ENCODE results near the gene ZNF101. TPM values are rescaled to one million over a fixed set of nuclear protein-coding genes. Genes with fewer than 3 reads are reported as not detected.

The ZNF101 gene
- total RNA-seq, 2 donors from 2014 or later, result 53.2 to 62.9 TPM

DNA sequence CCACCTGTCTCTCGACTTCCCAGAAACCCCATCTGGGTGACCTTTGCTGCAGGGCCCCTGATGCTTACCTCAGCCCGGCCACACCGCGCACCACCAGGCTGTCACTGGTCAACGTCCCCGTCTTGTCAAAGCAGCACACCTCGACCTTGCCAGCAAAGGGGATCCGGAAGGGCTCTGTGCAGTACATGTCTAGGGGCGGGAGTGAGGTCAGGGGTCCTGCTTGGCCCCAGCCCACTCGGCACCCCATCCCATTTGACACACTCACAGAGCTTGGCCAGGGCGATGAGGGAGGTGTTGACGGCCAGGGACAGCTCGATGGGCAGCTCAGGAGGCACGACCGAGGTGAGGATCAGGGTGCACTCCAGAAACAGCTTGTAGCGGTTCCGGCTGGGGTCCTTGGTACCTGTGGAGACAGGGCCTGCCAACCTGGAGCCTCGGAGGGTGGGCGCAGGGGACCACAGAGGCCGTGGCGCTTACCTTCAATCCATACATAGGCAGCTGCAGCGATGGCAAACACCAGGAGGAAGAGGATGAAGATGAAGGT is 13.5 kb upstream of the ZNF101 start:
- no peaks in the 10 kb centered on the region for H3K4me1 Mint-ChIP-seq

DNA sequence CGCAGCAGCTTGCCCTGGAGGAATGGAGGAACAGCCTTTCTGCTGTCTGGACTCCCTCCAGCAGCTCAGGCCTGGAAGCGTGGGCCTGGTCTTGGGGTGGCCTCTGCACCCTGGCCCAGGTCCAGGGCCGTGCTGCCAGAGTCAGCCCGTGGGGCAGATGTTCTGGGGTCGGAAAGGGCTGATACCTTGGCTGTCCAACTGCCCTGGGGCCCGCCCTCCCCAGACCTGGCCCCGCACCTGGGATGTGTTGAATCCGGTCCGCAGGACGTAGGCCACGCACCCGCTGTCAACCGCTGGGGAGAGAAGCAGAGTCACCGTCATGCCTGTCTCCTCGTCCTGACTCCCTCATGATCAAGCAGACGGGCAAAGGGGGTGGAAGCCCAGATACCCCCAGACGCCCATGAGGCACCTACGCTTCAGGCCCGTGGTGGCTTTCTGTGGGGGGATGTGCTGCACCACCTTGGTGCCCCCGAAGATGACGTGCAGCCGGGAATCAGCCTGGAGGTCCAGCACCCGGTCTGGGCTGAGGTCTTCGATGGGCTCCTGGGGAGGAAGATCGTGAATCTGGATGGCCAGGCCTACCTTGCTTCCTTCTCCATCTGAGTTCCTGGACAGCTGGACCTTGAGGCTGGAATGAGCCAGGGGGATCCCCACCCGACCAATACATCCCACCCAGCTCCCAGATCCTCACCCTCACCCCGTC is 12.8 kb upstream of the ZNF101 start:
- H3K36me3 ChIP-seq (ENCODE audit: control insufficient read depth, insufficient read depth, low read length), result peaks cover 83% of the 10 kb centered on the region
- H3K4me1 Mint-ChIP-seq, result no peaks in the 10 kb centered on the region
- H3K27me3 Mint-ChIP-seq (ENCODE audit: insufficient read depth), result no peaks in the 10 kb centered on the region
- WGBS, 2 experiments (ENCODE audit: insufficient coverage in 1 of 2, insufficient read length in 1 of 2), result 96 to 98% methylated on average over 22 to 27 of the region's 27 CpGs
- H3K27ac ChIP-seq (ENCODE audit: low read depth, low read length), result no peak overlapping the region
- H3K27ac Mint-ChIP-seq, result no peak overlapping the region
- no peak overlapping the region for H3K4me3 ChIP-seq (ENCODE audit: low read length)
- H3K9ac ChIP-seq (ENCODE audit: extremely low read depth, low read length, poor library complexity, severe bottlenecking), result no peak overlapping the region
- peaks cover 66% of the 10 kb centered on the region for H3K36me3 Mint-ChIP-seq (ENCODE audit: low read depth)
- TF ChIP-seq, protein P1, sequence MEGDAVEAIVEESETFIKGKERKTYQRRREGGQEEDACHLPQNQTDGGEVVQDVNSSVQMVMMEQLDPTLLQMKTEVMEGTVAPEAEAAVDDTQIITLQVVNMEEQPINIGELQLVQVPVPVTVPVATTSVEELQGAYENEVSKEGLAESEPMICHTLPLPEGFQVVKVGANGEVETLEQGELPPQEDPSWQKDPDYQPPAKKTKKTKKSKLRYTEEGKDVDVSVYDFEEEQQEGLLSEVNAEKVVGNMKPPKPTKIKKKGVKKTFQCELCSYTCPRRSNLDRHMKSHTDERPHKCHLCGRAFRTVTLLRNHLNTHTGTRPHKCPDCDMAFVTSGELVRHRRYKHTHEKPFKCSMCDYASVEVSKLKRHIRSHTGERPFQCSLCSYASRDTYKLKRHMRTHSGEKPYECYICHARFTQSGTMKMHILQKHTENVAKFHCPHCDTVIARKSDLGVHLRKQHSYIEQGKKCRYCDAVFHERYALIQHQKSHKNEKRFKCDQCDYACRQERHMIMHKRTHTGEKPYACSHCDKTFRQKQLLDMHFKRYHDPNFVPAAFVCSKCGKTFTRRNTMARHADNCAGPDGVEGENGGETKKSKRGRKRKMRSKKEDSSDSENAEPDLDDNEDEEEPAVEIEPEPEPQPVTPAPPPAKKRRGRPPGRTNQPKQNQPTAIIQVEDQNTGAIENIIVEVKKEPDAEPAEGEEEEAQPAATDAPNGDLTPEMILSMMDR (conservative IDR thresholded peaks at IDR 0.05), result no peak
- H3K27me3 ChIP-seq (ENCODE audit: control insufficient read depth, insufficient read depth, low read length, poor library complexity, severe bottlenecking), result no peaks in the 10 kb centered on the region
- no peaks in the 10 kb centered on the region for H3K9me3 ChIP-seq (ENCODE audit: control insufficient read depth, low read length)
- no peak overlapping the region for H3K4me3 Mint-ChIP-seq
- H3K9me3 Mint-ChIP-seq, result no peaks in the 10 kb centered on the region
- no peaks in the 10 kb centered on the region for H3K4me1 ChIP-seq (ENCODE audit: control insufficient read depth, insufficient read depth, low read length)
- no peak for DNase-seq

More for the DNA sequence above, 13.5 kb upstream of the ZNF101 start:
- Histone ChIP-seq H3K27ac (ENCODE audit: low read depth, low read length) (no peak overlapping the region), H3K36me3 (ENCODE audit: control insufficient read depth, insufficient read depth, low read length) (peaks cover 83% of the 10 kb centered on the region), H3K9ac (ENCODE audit: extremely low read depth, low read length, poor library complexity, severe bottlenecking) (no peak overlapping the region), H3K4me3 (ENCODE audit: low read length) (no peak overlapping the region), H3K27me3 (ENCODE audit: control insufficient read depth, insufficient read depth, low read length, poor library complexity, severe bottlenecking) (no peaks in the 10 kb centered on the region), H3K9me3 (ENCODE audit: control insufficient read depth, low read length) (no peaks in the 10 kb centered on the region), H3K4me1 (ENCODE audit: control insufficient read depth, insufficient read depth, low read length) (no peaks in the 10 kb centered on the region)
- Mint-ChIP-seq H3K9me3 (no peaks in the 10 kb centered on the region), H3K27me3 (ENCODE audit: insufficient read depth) (no peaks in the 10 kb centered on the region), H3K4me3 (no peak overlapping the region), H3K27ac (no peak overlapping the region), H3K36me3 (ENCODE audit: low read depth) (peaks cover 72% of the 10 kb centered on the region)
- TF ChIP-seq, protein P1 (conservative IDR thresholded peaks at IDR 0.05), result no peak
- no peak for DNase-seq
- WGBS, 2 experiments (ENCODE audit: insufficient coverage in 1 of 2, insufficient read length in 1 of 2), result 95 to 99% methylated on average over 18 to 22 of the region's 22 CpGs

DNA sequence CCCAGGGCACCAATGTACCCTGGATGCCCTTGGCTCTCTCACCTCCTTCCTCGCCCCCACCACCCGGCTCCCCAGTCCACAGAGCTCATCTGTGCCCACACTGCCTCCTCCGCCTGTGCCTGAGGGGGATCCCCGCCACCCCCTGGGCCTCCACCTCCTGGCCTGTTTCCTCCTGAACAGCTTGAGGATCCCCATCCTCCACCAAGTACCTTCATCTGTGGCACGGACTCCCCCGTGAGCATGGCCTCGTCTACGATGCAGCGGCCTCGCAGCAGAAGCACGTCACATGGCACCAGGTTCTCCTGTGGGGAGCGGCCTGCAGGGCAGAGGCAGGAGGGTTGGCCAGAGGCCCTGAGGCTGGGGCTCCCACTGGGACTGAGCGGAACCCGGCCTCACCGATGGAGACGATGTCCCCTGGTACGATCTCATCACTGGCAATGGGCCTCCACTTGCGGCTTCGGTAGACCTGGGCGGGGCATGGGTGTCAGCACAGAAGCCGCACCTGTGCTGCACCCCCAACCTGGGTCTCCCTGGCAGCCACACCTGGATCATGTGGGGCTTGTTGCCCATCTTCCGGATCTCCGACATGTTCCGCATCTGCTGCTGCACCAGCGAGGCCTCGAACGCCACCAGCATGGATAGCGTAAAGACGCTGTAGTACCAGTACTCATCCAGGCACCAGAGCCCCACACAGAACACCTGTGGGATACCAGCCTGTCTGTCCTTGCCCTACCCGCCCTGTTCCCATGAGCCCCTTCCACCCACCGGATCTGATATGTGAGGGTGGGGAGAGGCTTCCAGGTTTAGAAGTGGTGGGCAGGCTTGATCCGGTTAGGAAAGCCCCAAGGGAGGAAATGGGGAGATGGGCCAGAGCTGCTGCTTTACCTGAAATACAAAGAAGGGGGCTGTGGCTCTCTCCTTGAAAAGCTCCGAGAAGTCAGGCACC is 11.9 kb upstream of the ZNF101 start:
- no peaks in the 10 kb centered on the region for H3K9me3 Mint-ChIP-seq
- Histone ChIP-seq H3K9ac (ENCODE audit: extremely low read depth, low read length, poor library complexity, severe bottlenecking) (no peak overlapping the region), H3K36me3 (ENCODE audit: control insufficient read depth, insufficient read depth, low read length) (peaks cover 73% of the 10 kb centered on the region), H3K27ac (ENCODE audit: low read depth, low read length) (no peak overlapping the region), H3K27me3 (ENCODE audit: control insufficient read depth, insufficient read depth, low read length, poor library complexity, severe bottlenecking) (no peaks in the 10 kb centered on the region), H3K4me1 (ENCODE audit: control insufficient read depth, insufficient read depth, low read length) (no peaks in the 10 kb centered on the region), H3K4me3 (ENCODE audit: low read length) (no peak overlapping the region), H3K9me3 (ENCODE audit: control insufficient read depth, low read length) (no peaks in the 10 kb centered on the region)
- no peaks in the 10 kb centered on the region for H3K27me3 Mint-ChIP-seq (ENCODE audit: insufficient read depth)
- no peak for DNase-seq
- 96 to 99% methylated on average over 28 to 33 of the region's 33 CpGs for WGBS, 2 experiments (ENCODE audit: insufficient coverage in 1 of 2, insufficient read length in 1 of 2)
- peaks cover 65% of the 10 kb centered on the region for H3K36me3 Mint-ChIP-seq (ENCODE audit: low read depth)
- no peak overlapping the region for H3K4me3 Mint-ChIP-seq
- TF ChIP-seq, protein P1 (conservative IDR thresholded peaks at IDR 0.05), result no peak
- H3K4me1 Mint-ChIP-seq, result peaks cover 6% of the 10 kb centered on the region
- no peak overlapping the region for H3K27ac Mint-ChIP-seq

Measured in endodermal cell (in vitro differentiated cells).